RCC 7860 (cell line): ENCODE measurements around the gene LDHAL6B.
A peak's percentile ranks its signal among the peaks of the same experiment; 100 is the strongest.

Source experiments
- DNase-seq: peaks from one replicate; pipeline ENCODE4 v3.0.0-alpha.2; 2015; ENCODE audit warnings: low spot score
- FAIRE-seq: peaks from 2 replicates; lab custom pipeline; 2012; peaks lifted over from hg19 to GRCh38; lab: Jason Lieb, UNC

Gene LDHAL6B

DNA sequence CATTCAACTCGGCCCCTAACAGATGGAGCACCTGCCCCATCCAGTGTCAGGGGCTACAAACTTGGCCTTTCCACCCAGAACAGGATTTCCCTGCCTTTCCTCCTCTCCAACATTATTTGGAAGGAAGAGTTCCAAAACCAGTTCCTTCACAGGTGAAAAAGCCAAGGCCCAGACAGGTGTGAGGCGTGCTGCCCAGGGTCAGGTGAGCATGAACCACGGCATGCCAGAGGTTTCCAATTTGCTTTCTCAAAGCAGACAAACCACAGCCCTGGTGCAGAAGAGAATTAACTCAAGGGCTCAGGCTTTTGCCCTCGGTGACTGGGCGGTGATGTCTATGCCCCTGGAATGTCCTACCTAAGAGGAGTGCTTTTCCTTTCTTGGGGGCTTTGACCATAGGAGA is 43.2 kb downstream of the LDHAL6B start:
- no peak for DNase-seq
- FAIRE-seq = no peak

DNA sequence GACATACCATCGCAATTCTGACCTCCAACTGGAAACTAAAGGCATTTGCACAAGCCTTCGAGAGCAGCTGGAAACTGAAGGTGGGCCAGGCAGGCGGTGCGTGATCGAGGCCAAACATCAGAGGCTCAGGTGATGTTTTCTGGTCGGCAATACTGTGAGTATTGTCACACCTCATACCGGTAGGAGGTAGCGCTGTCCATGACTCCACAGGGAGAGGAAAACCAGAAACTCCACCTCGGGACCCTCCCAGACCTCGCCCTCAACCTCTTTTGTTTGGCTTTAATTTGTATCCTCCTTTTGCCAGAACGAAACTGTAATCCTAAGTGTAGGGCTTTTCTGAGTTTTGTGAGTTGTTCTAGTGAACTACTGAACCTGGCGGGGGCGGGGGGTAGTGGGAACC is 43.6 kb downstream of the LDHAL6B start:
- DNase-seq (no peak), FAIRE-seq (no peak)

DNA sequence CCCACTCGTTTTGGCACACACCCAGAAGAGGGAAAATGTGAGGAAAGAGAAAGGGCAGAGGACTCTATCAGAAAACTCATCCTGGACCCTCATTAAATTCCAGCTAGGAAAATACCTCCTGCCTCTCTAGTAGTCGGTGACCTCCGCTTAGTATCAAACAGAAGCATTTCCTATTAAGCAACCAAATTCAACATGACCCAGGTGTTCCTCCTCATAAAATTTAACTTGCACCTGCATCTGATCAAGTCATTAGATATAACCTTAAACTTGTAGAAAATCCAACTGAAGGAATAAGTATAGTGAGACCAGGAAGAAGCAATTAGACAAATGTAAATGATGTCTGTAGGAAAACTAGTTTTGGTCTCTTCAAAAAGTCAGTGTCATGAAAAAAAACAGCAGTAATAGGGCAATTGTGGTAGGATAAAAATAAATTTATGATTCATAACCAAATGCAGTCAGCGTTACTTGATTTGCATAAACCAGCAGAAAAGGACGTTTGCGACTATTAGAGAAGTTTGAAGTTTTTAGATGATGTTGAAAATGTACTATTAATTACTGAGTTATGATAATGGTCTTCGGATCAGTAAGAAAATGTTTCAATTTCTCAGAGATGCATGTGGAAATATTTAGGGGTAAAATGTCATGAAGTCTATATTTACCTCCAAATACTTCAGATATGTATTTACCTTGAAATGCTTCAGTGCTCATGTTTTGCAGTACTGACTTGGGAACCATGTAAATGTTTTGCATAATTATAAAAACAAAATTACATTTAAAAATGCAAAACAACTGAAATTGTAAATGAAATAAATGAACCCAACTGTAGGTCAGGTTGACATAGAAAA is 44.6 kb downstream of the LDHAL6B start:
- FAIRE-seq (peak; percentile 15), DNase-seq (no peak)

DNA sequence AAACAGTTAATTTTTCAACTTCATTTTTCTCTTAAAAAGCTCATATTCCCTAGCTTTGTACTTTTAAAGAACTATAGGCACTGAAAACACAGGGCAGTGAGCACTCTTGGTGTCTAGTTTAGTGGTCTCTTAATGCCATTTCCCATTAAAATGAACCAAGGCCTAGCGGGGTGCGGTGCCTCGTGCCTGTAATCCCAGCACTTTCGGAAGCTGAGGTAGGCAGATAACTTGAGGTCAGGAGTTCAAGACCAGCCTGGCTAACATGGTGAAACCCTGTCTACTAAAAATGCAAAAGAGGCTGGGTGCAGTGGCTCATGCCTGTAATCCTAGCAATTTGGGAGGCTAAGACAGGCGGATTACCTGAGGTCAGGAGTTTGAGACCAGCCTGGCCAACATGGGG is 45.5 kb downstream of the LDHAL6B start:
- DNase-seq (no peak), FAIRE-seq (no peak)

DNA sequence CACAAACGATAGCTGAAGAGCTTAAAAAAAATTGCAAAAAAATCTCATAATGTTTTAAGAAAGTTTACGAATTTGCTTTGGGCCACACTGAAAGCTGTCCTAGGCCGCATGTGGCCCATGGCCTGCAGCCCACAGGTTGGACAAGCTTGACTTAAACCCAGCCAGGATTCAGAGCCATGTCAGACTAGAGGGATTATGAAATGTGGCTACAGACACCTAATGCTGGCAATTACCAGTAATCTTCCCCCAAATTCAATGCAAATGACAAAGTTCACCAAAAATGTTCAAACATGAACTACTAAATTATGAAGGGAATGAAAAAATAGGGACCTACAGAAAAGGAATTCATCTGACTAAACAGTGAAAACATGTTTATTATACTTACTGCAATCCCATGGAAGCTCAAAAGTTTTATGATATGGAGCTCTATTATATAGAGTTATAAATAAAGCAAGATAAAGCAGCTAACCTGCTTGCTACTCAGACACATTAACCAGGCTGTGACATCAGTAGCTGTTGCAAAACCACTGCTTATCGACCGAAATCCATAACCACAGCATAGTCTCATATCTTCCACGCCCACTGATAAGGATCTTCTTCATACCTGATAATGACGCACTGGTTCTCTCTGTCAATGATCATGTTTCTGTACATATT is 49.2 kb downstream of the LDHAL6B start:
- FAIRE-seq = no peak
- peak; percentile 30 for DNase-seq

DNA sequence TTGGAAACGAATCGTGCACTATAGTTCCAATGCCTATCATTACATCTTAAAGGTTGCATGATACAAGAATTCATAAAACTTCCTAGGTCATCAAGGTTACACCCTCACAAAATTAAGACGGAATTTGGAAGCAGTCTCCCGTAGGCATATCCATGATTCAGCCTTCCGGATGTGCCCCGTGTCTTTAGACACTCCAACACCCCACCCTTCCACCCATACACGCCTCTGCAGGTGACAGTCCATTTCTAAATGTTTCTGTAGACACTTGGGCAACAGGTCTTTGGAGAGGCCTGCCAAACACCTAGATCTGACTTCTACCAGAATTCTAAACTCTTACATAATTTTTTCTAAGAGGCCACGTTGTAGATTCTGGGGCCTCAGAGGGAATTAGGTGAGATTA is 49.8 kb downstream of the LDHAL6B start:
- FAIRE-seq (no peak), DNase-seq (no peak)

DNA sequence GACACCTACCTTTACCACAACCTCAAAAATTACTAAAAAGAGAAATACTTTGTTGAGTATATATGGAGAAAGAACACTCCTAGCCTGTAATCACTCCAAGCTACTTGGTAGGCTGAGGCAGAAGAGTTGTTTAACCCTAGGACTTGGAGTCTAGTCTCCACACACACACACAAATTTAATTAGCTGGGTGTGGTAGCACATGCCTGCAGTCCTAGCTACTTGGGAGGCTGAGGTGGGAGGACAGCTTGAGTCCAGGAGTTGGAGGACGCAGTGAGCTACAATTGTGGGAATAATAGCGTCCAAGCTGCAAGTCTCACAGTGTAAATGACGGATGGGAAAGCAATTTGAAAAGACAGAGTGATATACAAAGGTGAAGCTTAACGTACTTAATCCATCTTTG is 50.5 kb downstream of the LDHAL6B start:
- DNase-seq (no peak), FAIRE-seq (no peak)
